Fibroblast of villous mesenchyme (primary cell): Measurements from ENCODE around the gene ETV3. TPM values are rescaled to one million over a fixed set of nuclear protein-coding genes. Genes with fewer than 3 reads are reported as not detected.

Source experiments
- DNase-seq: peaks from one replicate; pipeline ENCODE4 v3.0.0-alpha.2; 2010; ENCODE audit warnings: low read depth
- H3K4me3 ChIP-seq: 2 replicates; pipeline ENCODE4 v1.5.1; 2011; ENCODE audit warnings: low read depth, mild to moderate bottlenecking, low read length
- CTCF ChIP-seq: IDR thresholded peaks from 2 replicates; pipeline ENCODE4 v1.5.1; 2012; ENCODE audit warnings: low read depth, mild to moderate bottlenecking, low read length; ENCODE audit not compliant: insufficient read depth
- total RNA-seq: library from RNA; depleted of rRNA; stranded (reverse); fragments of >200 nt; gene quantifications from 2 replicates; pipeline ENCODE4 v1.2.3, GENCODE V29; 2012

The ETV3 gene
- total RNA-seq, 1 donor = 13.0 TPM

- no peak for TF ChIP-seq CTCF
- DNase-seq = no peak
- H3K4me3 ChIP-seq = no peak overlapping the region
Observed at GRCh38 chr1:157158967-157159366, 20.8 kb upstream of the ETV3 start.

- H3K4me3 ChIP-seq = no peak overlapping the region
- no peak for TF ChIP-seq CTCF
- DNase-seq = peak; percentile 62
Observed at GRCh38 chr1:157157501-157158190, 19.5 kb upstream of the ETV3 start.

- peak overlapping the region; percentile 21 for H3K4me3 ChIP-seq
- peak; percentile 88 for TF ChIP-seq CTCF
- peak; percentile 67 for DNase-seq
Observed at GRCh38 chr1:157156058-157156541, 17.9 kb upstream of the ETV3 start.

GRCh38 chr1:157155658-157156057, 17.5 kb upstream of the ETV3 start:
- TF ChIP-seq CTCF = no peak
- DNase-seq = no peak
- peak overlapping the region; percentile 21 for H3K4me3 ChIP-seq

- H3K4me3 ChIP-seq = no peak overlapping the region
- DNase-seq = peak; percentile 62
- no peak for TF ChIP-seq CTCF
Observed at GRCh38 chr1:157154940-157155514, 16.8 kb upstream of the ETV3 start.

- no peak for DNase-seq
- no peak for TF ChIP-seq CTCF
- H3K4me3 ChIP-seq = no peak overlapping the region
Observed at GRCh38 chr1:157154291-157154690, 16.1 kb upstream of the ETV3 start.
